Esophagus muscularis mucosa (tissue), 4 donors: ENCODE measurements around the gene DYNC1I1. TPM values are rescaled to one million over a fixed set of nuclear protein-coding genes. Genes with fewer than 3 reads are reported as not detected.

Source experiments
- DNase-seq: peaks from one replicate; pipeline ENCODE4 v3.0.0-alpha.2; 2017; ENCODE audit errors: extremely low spot score
- H3K27ac ChIP-seq, 4 donors: fragments of 200-600 bp; sonication (generic); replicated peaks in 1 of 4; 1 replicate in 3 of 4; 2 replicates in 1 of 4; pipeline ENCODE4 v1.5.1; 2016 to 2019; ENCODE audit warnings: mild to moderate bottlenecking in 1 of 4
- H3K27me3 ChIP-seq, 4 donors: fragments of 200-600 bp; sonication (generic); one replicate each; pipeline versions ENCODE4 v1.5.1 to v1.6.0; 2016 to 2019
- H3K36me3 ChIP-seq, 4 donors: fragments of 200-600 bp; sonication (generic); one replicate each; pipeline ENCODE4 v1.5.1; 2016 to 2019
- H3K4me1 ChIP-seq, 4 donors: fragments of 200-600 bp; sonication (generic); one replicate each; pipeline ENCODE4 v1.5.1; 2016 to 2019
- H3K4me3 ChIP-seq, 4 donors: fragments of 200-600 bp; sonication (generic); 1 replicate in 2 of 4; 2 replicates in 2 of 4; pipeline ENCODE4 v1.5.1; 2016 to 2019; ENCODE audit warnings: mild to moderate bottlenecking in 4 of 4, moderate library complexity in 1 of 4
- H3K9me3 ChIP-seq, 4 donors: fragments of 200-600 bp; sonication (generic); 1 replicate in 3 of 4; 2 replicates in 1 of 4; pipeline ENCODE4 v1.5.1; 2016 to 2019
- EP300 ChIP-seq: sonication (generic); formaldehyde crosslinking; IDR thresholded peaks from one replicate; pipeline ENCODE4 v1.6.1; 2017; ENCODE audit warnings: antibody characterized with exemption
- POLR2A ChIP-seq: fragments of 450-650 bp; IDR thresholded peaks from one replicate; pipeline ENCODE4 v1.6.1; 2017; ENCODE audit warnings: antibody characterized with exemption, moderate library complexity, mild to moderate bottlenecking, low read depth
- POLR2AphosphoS5 ChIP-seq, 2 donors: sonication (generic); formaldehyde crosslinking; IDR thresholded peaks; one replicate each; pipeline ENCODE4 v1.6.1; 2017; ENCODE audit warnings: antibody characterized with exemption in 2 of 2
- WGBS: methylation state at CpG from one replicate; pipeline ENCODE4 v1.1.5; 2018; 5-methylcytosine and 5-hydroxymethylcytosine counted together
- intact Hi-C: fragments of 100-400 bp; cut with DNase I; formaldehyde crosslinking; loops from one replicate; pipeline ENCODE4 v1.15.1; 2023
- total RNA-seq, 4 donors: library from RNA; depleted of rRNA; stranded (reverse); fragments of >200 nt; gene quantifications; one replicate each; pipeline versions ENCODE4 v1.1.0 to v1.2.1, GENCODE V29; 2016
- TF ChIP-seq, protein P1 (sequence below), 3 experiments: fragments of 200-600 bp in 2 of 3; fragments of 450-650 bp in 1 of 3; sonication (generic) in 2 of 3; IDR thresholded peaks; one replicate each; pipeline ENCODE4 v1.5.1; 2017 to 2019; ENCODE audit warnings: antibody characterized with exemption in 3 of 3, mild to moderate bottlenecking in 2 of 3, moderate library complexity in 1 of 3

Gene DYNC1I1
- total RNA-seq, 4 donors from 2014 or later = 8.7 to 16.4 (median 12.3) TPM

DNA sequence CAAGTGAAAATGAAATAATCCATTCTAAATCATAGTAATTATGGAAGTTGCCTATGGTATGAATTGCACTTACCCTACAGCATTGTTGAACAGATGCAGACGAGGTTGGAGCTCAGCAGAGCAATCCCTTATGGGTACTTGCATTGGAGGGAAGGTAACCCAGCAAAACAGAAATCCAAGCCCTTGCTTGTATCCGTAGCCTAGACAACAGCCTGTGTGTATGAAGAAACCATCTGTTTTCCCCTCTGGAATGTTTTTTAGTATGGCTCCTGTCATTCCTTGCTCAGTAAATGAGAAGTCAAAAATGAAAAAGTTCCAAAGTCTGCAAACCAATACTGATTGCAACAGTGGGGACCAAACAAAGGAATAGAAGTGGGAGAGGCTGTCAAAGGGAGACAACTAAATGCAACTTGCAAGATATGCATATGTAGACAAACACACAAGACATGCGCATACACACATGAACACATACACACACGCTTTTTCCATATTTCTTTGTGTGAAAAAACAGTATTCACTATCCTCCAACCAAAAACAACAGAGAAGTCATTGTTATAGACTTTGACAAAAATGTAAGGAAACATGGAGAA is 260.8 kb downstream of the DYNC1I1 start:
- DNase-seq = no peak
- H3K4me1 ChIP-seq = no peaks in the 10 kb centered on the region
- H3K4me3 ChIP-seq = no peak overlapping the region
- H3K9me3 ChIP-seq = no peaks in the 10 kb centered on the region
- peaks cover 0 to 21% (median 10%) of the 10 kb centered on the region in 4 donors for H3K36me3 ChIP-seq
- intact Hi-C loops = no loop called here
- WGBS = 84% methylated on average over 4 of the region's 4 CpGs
- H3K27me3 ChIP-seq = no peaks in the 10 kb centered on the region
- TF ChIP-seq, protein P1, sequence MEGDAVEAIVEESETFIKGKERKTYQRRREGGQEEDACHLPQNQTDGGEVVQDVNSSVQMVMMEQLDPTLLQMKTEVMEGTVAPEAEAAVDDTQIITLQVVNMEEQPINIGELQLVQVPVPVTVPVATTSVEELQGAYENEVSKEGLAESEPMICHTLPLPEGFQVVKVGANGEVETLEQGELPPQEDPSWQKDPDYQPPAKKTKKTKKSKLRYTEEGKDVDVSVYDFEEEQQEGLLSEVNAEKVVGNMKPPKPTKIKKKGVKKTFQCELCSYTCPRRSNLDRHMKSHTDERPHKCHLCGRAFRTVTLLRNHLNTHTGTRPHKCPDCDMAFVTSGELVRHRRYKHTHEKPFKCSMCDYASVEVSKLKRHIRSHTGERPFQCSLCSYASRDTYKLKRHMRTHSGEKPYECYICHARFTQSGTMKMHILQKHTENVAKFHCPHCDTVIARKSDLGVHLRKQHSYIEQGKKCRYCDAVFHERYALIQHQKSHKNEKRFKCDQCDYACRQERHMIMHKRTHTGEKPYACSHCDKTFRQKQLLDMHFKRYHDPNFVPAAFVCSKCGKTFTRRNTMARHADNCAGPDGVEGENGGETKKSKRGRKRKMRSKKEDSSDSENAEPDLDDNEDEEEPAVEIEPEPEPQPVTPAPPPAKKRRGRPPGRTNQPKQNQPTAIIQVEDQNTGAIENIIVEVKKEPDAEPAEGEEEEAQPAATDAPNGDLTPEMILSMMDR (IDR thresholded peaks at IDR 0.05) = no peak
- TF ChIP-seq POLR2AphosphoS5 (IDR thresholded peaks at IDR 0.05) (no peak), POLR2A (no peak), EP300 (no peak)
- no peak overlapping the region for H3K27ac ChIP-seq

DNA sequence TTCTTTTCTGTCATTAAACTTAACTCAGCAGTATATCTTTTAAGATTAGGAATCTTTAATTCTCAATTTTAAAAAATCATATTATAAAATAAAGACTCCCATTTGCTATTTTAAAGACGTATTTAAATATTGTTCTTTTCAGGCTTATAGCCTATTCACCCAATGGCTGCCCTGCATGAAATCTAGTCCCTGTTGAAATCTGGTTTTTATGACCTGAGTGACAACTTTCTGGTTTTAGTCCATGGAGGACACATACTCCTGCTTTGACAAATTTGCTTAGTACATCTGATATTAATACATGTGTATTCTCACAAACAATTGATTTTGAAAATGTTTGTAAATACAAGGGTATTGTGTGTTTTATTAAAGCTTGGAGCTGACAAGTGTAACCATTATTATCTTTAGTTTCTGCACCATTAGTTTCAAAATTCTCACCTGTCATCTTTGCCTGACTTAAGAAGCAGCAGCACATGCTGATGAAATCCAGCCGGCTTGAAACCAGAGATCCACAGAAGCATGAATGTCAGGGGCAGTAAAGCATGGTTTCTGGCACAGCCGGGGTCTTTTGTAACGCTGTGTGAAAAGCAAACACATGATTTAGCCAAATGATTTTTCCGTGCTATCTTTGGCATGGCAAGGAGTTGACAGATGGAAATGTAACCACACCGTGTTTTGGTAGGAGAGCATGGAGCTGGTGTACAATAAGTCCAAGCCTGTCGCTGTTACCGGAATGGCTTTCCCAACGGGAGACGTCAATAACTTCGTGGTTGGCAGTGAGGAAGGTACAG is 262.8 kb downstream of the DYNC1I1 start:
- DNase-seq = no peak
- no peaks in the 10 kb centered on the region for H3K27me3 ChIP-seq
- H3K9me3 ChIP-seq = no peaks in the 10 kb centered on the region
- no peaks in the 10 kb centered on the region for H3K4me1 ChIP-seq
- TF ChIP-seq POLR2A = no peak
- TF ChIP-seq, protein P1 (IDR thresholded peaks at IDR 0.05) = no peak
- TF ChIP-seq POLR2AphosphoS5 (IDR thresholded peaks at IDR 0.05) = no peak
- no peak for TF ChIP-seq EP300
- no peak overlapping the region for H3K4me3 ChIP-seq
- H3K36me3 ChIP-seq = peaks cover 0 to 21% (median 14%) of the 10 kb centered on the region in 4 donors
- intact Hi-C loops = no loop called here
- H3K27ac ChIP-seq = no peak overlapping the region
- WGBS = 60% methylated on average over 11 of the region's 11 CpGs

DNA sequence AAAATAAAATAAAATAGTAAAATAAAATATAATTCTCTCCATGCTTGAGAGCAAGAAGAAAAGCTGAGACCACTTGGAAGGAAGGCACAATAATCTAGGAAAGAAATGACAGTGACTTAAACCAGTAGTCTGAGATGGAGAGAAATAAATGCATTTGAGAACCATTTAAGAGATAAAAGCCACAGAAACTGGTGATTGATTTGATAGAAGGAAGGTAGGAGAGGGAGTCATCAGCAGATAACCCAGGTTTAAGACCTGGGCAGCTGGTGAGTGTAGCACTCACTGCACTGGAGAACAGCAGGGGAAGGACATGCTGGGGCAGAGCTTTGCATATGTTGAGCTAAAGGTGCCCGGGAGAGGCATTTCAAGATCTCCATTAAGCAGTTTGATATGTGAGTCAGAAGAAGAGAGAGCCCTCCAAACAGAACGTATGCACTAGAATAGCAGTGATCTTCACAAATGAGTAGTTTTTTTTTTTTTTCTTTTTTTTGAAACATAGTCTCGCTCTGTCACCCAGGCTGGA is 268.0 kb downstream of the DYNC1I1 start:
- no peak for DNase-seq
- WGBS = 77% methylated on average over 3 of the region's 3 CpGs
- no peak overlapping the region for H3K4me3 ChIP-seq
- no peak overlapping the region for H3K27ac ChIP-seq
- TF ChIP-seq POLR2A (no peak), EP300 (no peak), POLR2AphosphoS5 (IDR thresholded peaks at IDR 0.05) (no peak)
- TF ChIP-seq, protein P1 (IDR thresholded peaks at IDR 0.05) = no peak
- peaks cover 0 to 17% (median 0%) of the 10 kb centered on the region in 4 donors for H3K36me3 ChIP-seq
- H3K27me3 ChIP-seq = no peaks in the 10 kb centered on the region
- intact Hi-C loops = no loop called here
- H3K9me3 ChIP-seq = no peaks in the 10 kb centered on the region
- H3K4me1 ChIP-seq = no peaks in the 10 kb centered on the region

DNA sequence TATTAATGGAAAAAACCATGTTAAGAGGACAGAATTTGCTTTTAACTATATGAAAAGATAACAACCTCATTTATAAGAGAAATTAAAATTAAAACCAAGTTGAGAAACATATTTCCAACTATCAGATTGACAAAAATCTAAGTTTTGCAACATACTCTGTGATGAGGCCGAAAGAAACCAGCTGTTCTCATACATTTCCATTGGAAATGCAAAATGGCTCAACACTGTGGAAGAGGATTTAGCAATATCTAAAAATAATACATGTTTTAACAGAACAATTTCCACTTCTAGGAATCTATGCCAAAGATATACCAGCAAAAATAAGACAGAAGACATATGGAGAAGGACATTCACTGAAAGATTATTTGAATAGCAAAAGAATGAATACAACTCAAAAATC is 268.8 kb downstream of the DYNC1I1 start:
- H3K4me3 ChIP-seq = no peak overlapping the region
- TF ChIP-seq POLR2A = no peak
- no peak for TF ChIP-seq EP300
- TF ChIP-seq POLR2AphosphoS5 (IDR thresholded peaks at IDR 0.05) = no peak
- TF ChIP-seq, protein P1 (IDR thresholded peaks at IDR 0.05) = no peak
- H3K9me3 ChIP-seq = no peaks in the 10 kb centered on the region
- peaks cover 0 to 9% (median 0%) of the 10 kb centered on the region in 4 donors for H3K36me3 ChIP-seq
- no peak overlapping the region for H3K27ac ChIP-seq
- no peak for DNase-seq
- H3K4me1 ChIP-seq = no peaks in the 10 kb centered on the region
- H3K27me3 ChIP-seq = no peaks in the 10 kb centered on the region
- 64% methylated on average over 1 of the region's 1 CpG for WGBS
- intact Hi-C loops = no loop called here
